H1 (cell line): ENCODE data around the gene RPL38. TPM values are rescaled to one million over a fixed set of nuclear protein-coding genes. Genes with fewer than 3 reads are reported as not detected.

ENCODE experiments used
- CTCF ChIA-PET: fragments of 300-600 bp; sonication (Branson Sonifier 250); formaldehyde crosslinking; loops from one replicate; lab custom pipeline; 2021; ENCODE audit not compliant: partially characterized antibody; lab: Charles Lee
- POLR2A ChIA-PET: fragments of 300-600 bp; sonication (Branson Sonifier 250); formaldehyde crosslinking; loops from one replicate; lab custom pipeline; 2021; ENCODE audit warnings: inconsistent platforms; ENCODE audit not compliant: partially characterized antibody; lab: Charles Lee
- DNase-seq, 2 experiments: peaks; one replicate each; pipeline versions ENCODE4 v3.0.0 to v3.0.0-alpha.2; 2010 to 2022; ENCODE audit warnings: low spot score in 2 of 2, low read depth in 1 of 2, mixed read lengths in 1 of 2
- FAIRE-seq: peaks from 2 replicates; lab custom pipeline; 2011; peaks lifted over from hg19 to GRCh38; lab: Jason Lieb, UNC
- H2AFZ ChIP-seq: 2 replicates; pipeline ENCODE4 v1.8.1; 2012; ENCODE audit warnings: low read length, inconsistent platforms
- H2AK5ac ChIP-seq: 2 replicates; pipeline ENCODE4 v1.6.1; 2013; ENCODE audit warnings: low read depth, low read length
- H2BK120ac ChIP-seq: replicated peaks from 2 replicates; pipeline ENCODE3; 2013; ENCODE audit warnings: low read depth, low read length, inconsistent platforms
- H2BK12ac ChIP-seq: 2 replicates; pipeline ENCODE4 v1.6.1; 2013; ENCODE audit warnings: low read depth, low read length
- H2BK15ac ChIP-seq: 2 replicates; pipeline ENCODE4 v1.6.1; 2013; ENCODE audit warnings: low read length
- H2BK20ac ChIP-seq: 2 replicates; pipeline ENCODE4 v1.6.1; 2013; ENCODE audit warnings: low read length
- H2BK5ac ChIP-seq: 2 replicates; pipeline ENCODE4 v1.6.1; 2013; ENCODE audit warnings: low read depth, low read length
- H3K14ac ChIP-seq: 2 replicates; pipeline ENCODE4 v1.6.1; 2013; ENCODE audit warnings: inconsistent platforms; ENCODE audit not compliant: insufficient read length
- H3K18ac ChIP-seq: 2 replicates; pipeline ENCODE4 v1.6.1; 2013; ENCODE audit warnings: low read length; ENCODE audit errors: extremely low read depth
- H3K23ac ChIP-seq: 2 replicates; pipeline ENCODE4 v1.6.1; 2013; ENCODE audit warnings: inconsistent platforms; ENCODE audit not compliant: insufficient read length
- H3K23me2 ChIP-seq: 2 replicates; pipeline ENCODE4 v1.6.1; 2013; ENCODE audit warnings: low read depth, low read length
- H3K27ac ChIP-seq: 2 replicates; pipeline ENCODE4 v1.6.1; 2011; ENCODE audit warnings: low read depth, low read length, inconsistent platforms
- H3K27me3 ChIP-seq, 4 experiments: replicated peaks in 1 of 4; 1 replicate in 1 of 4; 2 replicates in 3 of 4; pipeline versions ENCODE4 v1.6.1 to v1.8.1; 2011 to 2013; ENCODE audit warnings: low read length in 3 of 4, mild to moderate bottlenecking in 3 of 4, inconsistent platforms in 2 of 4, mixed read lengths in 2 of 4, moderate library complexity in 1 of 4; ENCODE audit not compliant: control insufficient read depth in 3 of 4, insufficient read depth in 3 of 4; ENCODE audit errors: extremely low read depth in 1 of 4
- H3K36me3 ChIP-seq, 4 experiments: 2 replicates each; pipeline versions ENCODE4 v1.6.1 to v1.8.1; 2011 to 2013; ENCODE audit warnings: mild to moderate bottlenecking in 4 of 4, low read length in 3 of 4, moderate library complexity in 2 of 4, control low read depth in 1 of 4, inconsistent platforms in 1 of 4; ENCODE audit not compliant: insufficient read depth in 4 of 4, control insufficient read depth in 2 of 4
- H3K4ac ChIP-seq: replicated peaks from 2 replicates; pipeline ENCODE3; 2013; ENCODE audit warnings: low read length, low read depth, mixed read lengths, inconsistent platforms; ENCODE audit not compliant: insufficient read length
- H3K4me1 ChIP-seq, 4 experiments: replicated peaks in 1 of 4; 1 replicate in 1 of 4; 2 replicates in 3 of 4; pipeline versions ENCODE4 v1.6.1 to v1.8.1; 2011 to 2013; ENCODE audit warnings: low read length in 3 of 4, inconsistent platforms in 2 of 4, mixed read lengths in 1 of 4; ENCODE audit not compliant: insufficient read depth in 4 of 4, control insufficient read depth in 3 of 4
- H3K4me2 ChIP-seq, 2 experiments: 2 replicates each; pipeline versions ENCODE4 v1.6.1 to v1.8.1; 2011 to 2013; ENCODE audit warnings: low read depth in 2 of 2, low read length in 2 of 2, control low read depth in 1 of 2, inconsistent platforms in 1 of 2, mild to moderate bottlenecking in 1 of 2; ENCODE audit not compliant: insufficient read depth in 1 of 2
- H3K4me3 ChIP-seq, 4 experiments: fragments of 200-600, 300-600 bp in 1 of 4; sonication (generic), shearing (Covaris generic), sonication (Bioruptor Twin) in 1 of 4; 2 replicates each; pipeline versions ENCODE4 v1.5.1 to v1.8.1; 2011 to 2016; ENCODE audit warnings: low read length in 4 of 4, low read depth in 3 of 4, control low read depth in 2 of 4, inconsistent platforms in 2 of 4, mild to moderate bottlenecking in 2 of 4, mixed read lengths in 1 of 4, moderate library complexity in 1 of 4; ENCODE audit not compliant: insufficient read depth in 2 of 4; ENCODE audit errors: extremely low read depth in 1 of 4
- H3K56ac ChIP-seq: replicated peaks from 2 replicates; pipeline ENCODE3; 2013; ENCODE audit warnings: low read depth, mild to moderate bottlenecking, mixed read lengths, low read length, inconsistent platforms; ENCODE audit not compliant: insufficient read length
- H3K79me1 ChIP-seq: 2 replicates; pipeline ENCODE4 v1.6.1; 2013; ENCODE audit warnings: low read depth, low read length, control low read depth
- H3K79me2 ChIP-seq, 2 experiments: 2 replicates each; pipeline versions ENCODE4 v1.6.1 to v1.8.1; 2012 to 2013; ENCODE audit warnings: low read length in 2 of 2, mild to moderate bottlenecking in 2 of 2, inconsistent platforms in 1 of 2; ENCODE audit not compliant: insufficient read depth in 2 of 2, control insufficient read depth in 1 of 2
- H3K9ac ChIP-seq, 4 experiments: replicated peaks in 1 of 4; 1 replicate in 1 of 4; 2 replicates in 3 of 4; pipeline versions ENCODE4 v1.6.1 to v1.8.1; 2011 to 2013; ENCODE audit warnings: low read depth in 3 of 4, low read length in 3 of 4, control low read depth in 2 of 4, mild to moderate bottlenecking in 2 of 4, moderate library complexity in 2 of 4, inconsistent platforms in 1 of 4; ENCODE audit errors: extremely low read depth in 1 of 4
- H3K9me3 ChIP-seq, 2 experiments: 2 replicates each; pipeline versions ENCODE4 v1.6.1 to v1.8.1; 2012 to 2013; ENCODE audit warnings: mild to moderate bottlenecking in 2 of 2, moderate library complexity in 2 of 2, control low read depth in 1 of 2, inconsistent platforms in 1 of 2, low read depth in 1 of 2, low read length in 1 of 2, mixed read lengths in 1 of 2; ENCODE audit not compliant: insufficient read depth in 2 of 2
- H4K20me1 ChIP-seq, 2 experiments: replicated peaks in 1 of 2; 2 replicates each; pipeline versions ENCODE3 to v1.8.1; 2011 to 2013; ENCODE audit warnings: inconsistent platforms in 2 of 2, low read length in 2 of 2, mild to moderate bottlenecking in 1 of 2; ENCODE audit not compliant: insufficient read depth in 2 of 2, control insufficient read depth in 1 of 2
- H4K5ac ChIP-seq: 2 replicates; pipeline ENCODE4 v1.6.1; 2013; ENCODE audit warnings: low read length, low read depth, mixed read lengths, inconsistent platforms; ENCODE audit not compliant: insufficient read length
- H4K8ac ChIP-seq: 2 replicates; pipeline ENCODE4 v1.8.0; 2013; ENCODE audit warnings: mild to moderate bottlenecking, moderate library complexity, low read length, inconsistent platforms; ENCODE audit not compliant: insufficient read depth; ENCODE audit errors: extremely low read depth
- H4K91ac ChIP-seq: replicated peaks from 2 replicates; pipeline ENCODE3; 2013; ENCODE audit warnings: low read length, mixed read lengths, inconsistent platforms; ENCODE audit not compliant: insufficient read length
- CTCF ChIP-seq, 3 experiments: IDR thresholded peaks; 1 replicate in 2 of 3; 2 replicates in 1 of 3; pipeline versions ENCODE4 v1.5.1 to v1.6.1; 2011; ENCODE audit warnings: low read length in 3 of 3, mild to moderate bottlenecking in 3 of 3, inconsistent platforms in 2 of 3, low read depth in 1 of 3, moderate library complexity in 1 of 3; ENCODE audit not compliant: insufficient read depth in 1 of 3; ENCODE audit errors: control extremely low read depth in 1 of 3
- HDAC6 ChIP-seq: IDR thresholded peaks from one replicate; pipeline ENCODE4 v1.7.1; 2012; ENCODE audit warnings: low read depth, mild to moderate bottlenecking, inconsistent platforms, low read length, moderate library complexity
- RAD21 ChIP-seq, 2 experiments: IDR thresholded peaks in 1 of 2; conservative IDR thresholded peaks in 1 of 2; 2 replicates each; pipeline ENCODE4 v1.6.1; 2011; ENCODE audit warnings: low read depth in 2 of 2, low read length in 2 of 2, improper control_type of control experiment in 1 of 2, inconsistent platforms in 1 of 2, mild to moderate bottlenecking in 1 of 2, moderate library complexity in 1 of 2
- WGBS, 2 experiments: shearing (Covaris generic) in 1 of 2; methylation state at CpG; one replicate each; pipeline versions ENCODE4 v1.1.6 to v1.1.7; 2013 to 2015; ENCODE audit warnings: low lambda C conversion rate in 2 of 2, mixed read lengths in 2 of 2, inconsistent platforms in 1 of 2, low coverage in 1 of 2, missing lambda C conversion rate in 1 of 2; ENCODE audit not compliant: insufficient replicate concordance in 2 of 2, insufficient coverage in 1 of 2, insufficient read length in 1 of 2; ENCODE audit errors: extremely low coverage in 1 of 2, missing lambda C conversion rate in 1 of 2; 5-methylcytosine and 5-hydroxymethylcytosine counted together
- polyA plus RNA-seq, 7 experiments: library from polyadenylated mRNA; depleted of rRNA in 3 of 7; stranded (reverse) in 5 of 7; unstranded in 2 of 7; fragments of >200 nt in 5 of 7; fragments of 200-250 nt in 2 of 7; gene quantifications; 1 replicate in 5 of 7; 2 replicates in 1 of 7; 4 replicates in 1 of 7; pipeline versions ENCODE4 v1.2.1 to v1.2.3, GENCODE V29; 2011 to 2013; ENCODE audit warnings: missing spikeins in 2 of 7, mixed read lengths in 2 of 7
- total RNA-seq: library from RNA; stranded (reverse); fragmentation: NEBNext Ultra II Directional; extraction: Animal tissue kit (Norgen Biotek cat#: 25700); gene quantifications from 2 replicates; pipeline ENCODE4 v1.2.1, GENCODE V29; 2021

RPL38 gene
- total and polyA plus RNA-seq, 2 of the 8 experiments (the other 6 are each of a cell fraction or from before 2014, with no cell fraction given), result 412 to 1,195 TPM

- Histone ChIP-seq H3K4me2 (peak overlapping the region; percentile 38 to 55), H3K4me3 (peak overlapping the region in 2 of 4 experiments; percentile 2 to 25; a peak in 1 of 8 replicates), H3K23ac (no peak overlapping the region), H3K79me2 (no peaks in the 10 kb centered on the region), H4K8ac (0 out of 2 replicates have a peak overlapping the region, but pooled peaks have one; percentile 82), H4K91ac (no peak overlapping the region), H2BK5ac (peak overlapping the region; percentile 94), H4K5ac (no peak overlapping the region), H2BK15ac (0 out of 2 replicates have a peak overlapping the region, but pooled peaks have one; percentile 29), H3K9ac (no peak overlapping the region), H3K14ac (no peak overlapping the region), H3K79me1 (no peaks in the 10 kb centered on the region), H4K20me1 (no peaks in the 10 kb centered on the region), H3K27me3 (no peaks in the 10 kb centered on the region), H2BK20ac (peak overlapping the region; percentile 86), H3K4ac (no peak overlapping the region), H3K27ac (no peak overlapping the region), H3K36me3 (no peaks in the 10 kb centered on the region), H2BK120ac (no peak overlapping the region), H2AK5ac (no peak overlapping the region), H3K4me1 (peaks cover 0 to 21% (median 13%) of the 10 kb centered on the region in 4 experiments; a peak in 6 of 7 replicates), H2AFZ (peak overlapping the region; percentile 59; the same call in 1 of the 2 replicates), H3K23me2 (no peaks in the 10 kb centered on the region; the same call in 1 of the 2 replicates), H3K56ac (no peak overlapping the region), H2BK12ac (peak overlapping the region; percentile 83; the same call in 1 of the 2 replicates), H3K9me3 (no peaks in the 10 kb centered on the region), H3K18ac (peak overlapping the region; percentile 76)
- CTCF ChIA-PET, result interaction anchor here (0.8 to 4.1 kb wide), 17 partner anchors 8 to 273 kb away, joined by 3 to 16 read pairs (median 3); no protein-coding TSS in a partner anchor
- TF ChIP-seq RAD21 (IDR thresholded peaks at IDR 0.05 in 1 of 2, conservative IDR thresholded peaks at IDR 0.05 in 1 of 2; ENCODE audit: low read depth in 2 of 2, low read length in 2 of 2) (peak in 1 of 2 experiments; percentile 34; a peak in 1 of 4 replicates), HDAC6 (no peak), CTCF (IDR thresholded peaks at IDR 0.05; ENCODE audit: control extremely low read depth in 1 of 3, insufficient read depth in 1 of 3, low read depth in 1 of 3, low read length in 3 of 3) (peak in 2 of 3 experiments; percentile 28 to 34; a peak in 3 of 4 replicates)
- no peak for FAIRE-seq
- 57% methylated on average over 21 of the region's 21 CpGs; no CpG with 5 or more reads in 1 of the 2 experiments for WGBS, 2 experiments
- DNase-seq, result peak in 1 of 2 experiments; percentile 56
- POLR2A ChIA-PET, result interaction anchor here (0.9 to 3.5 kb wide), 9 partner anchors 8 to 56 kb away, joined by 3 to 12 read pairs (median 7); partner anchors contain the start of gene RPL38
Measured at GRCh38 chr17:74259667-74260524, 56.4 kb downstream of the RPL38 start.
